ENCODE measurements around the gene MRPL57. TPM values are rescaled to one million over a fixed set of nuclear protein-coding genes. Genes with fewer than 3 reads are reported as not detected.

Gene MRPL57
- total and polyA plus RNA-seq, 2 of the 8 experiments (the other 6 are each of a cell fraction or from before 2014, with no cell fraction given) = 29.9 to 34.1 TPM

DNA sequence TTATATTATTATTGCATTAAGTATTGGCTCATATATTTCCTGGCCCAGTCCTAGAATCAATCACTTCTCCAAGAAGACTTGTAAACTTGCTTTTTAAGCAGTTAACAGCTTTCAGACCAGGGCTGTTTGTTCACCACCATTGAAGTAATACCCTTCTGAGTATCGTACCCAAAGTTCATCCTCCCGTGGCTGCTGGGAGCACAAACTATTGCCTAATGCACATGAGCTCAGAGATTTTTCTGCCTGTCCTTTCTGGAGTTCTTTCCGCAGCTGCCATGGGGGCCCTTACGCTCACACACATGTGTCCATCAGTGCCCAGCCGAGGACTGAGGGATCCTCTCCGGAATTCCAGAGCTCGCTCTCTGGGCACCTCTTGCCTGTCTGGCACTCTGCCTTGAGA is 51.5 kb downstream of the MRPL57 start:
- Histone ChIP-seq H3K23me2 (ENCODE audit: low read depth, low read length) (peaks cover 3% of the 10 kb centered on the region; the same call in 1 of the 2 replicates), H3K23ac (ENCODE audit: insufficient read length) (no peak overlapping the region), H3K27me3 (replicated peaks in 1 of 4; ENCODE audit: control insufficient read depth in 3 of 4, extremely low read depth in 1 of 4, insufficient read depth in 3 of 4, low read length in 3 of 4) (no peaks in the 10 kb centered on the region), H3K56ac (replicated peaks; ENCODE audit: insufficient read length, low read depth, low read length) (no peak overlapping the region), H2AK5ac (ENCODE audit: low read depth, low read length) (no peak overlapping the region), H3K36me3 (ENCODE audit: control insufficient read depth in 2 of 4, insufficient read depth in 4 of 4, low read length in 3 of 4) (no peaks in the 10 kb centered on the region), H3K79me1 (ENCODE audit: low read depth, low read length) (no peaks in the 10 kb centered on the region), H3K4me1 (replicated peaks in 1 of 4; ENCODE audit: control insufficient read depth in 3 of 4, insufficient read depth in 4 of 4, low read length in 3 of 4) (no peaks in the 10 kb centered on the region), H3K4me2 (ENCODE audit: insufficient read depth in 1 of 2, low read depth in 2 of 2, low read length in 2 of 2) (no peak overlapping the region), H2BK12ac (ENCODE audit: low read depth, low read length) (no peak overlapping the region), H3K18ac (ENCODE audit: extremely low read depth, low read length) (no peak overlapping the region), H2BK5ac (ENCODE audit: low read depth, low read length) (no peak overlapping the region), H4K20me1 (replicated peaks in 1 of 2; ENCODE audit: control insufficient read depth in 1 of 2, insufficient read depth in 2 of 2, low read length in 2 of 2) (peaks cover 0 to 2% of the 10 kb centered on the region in 2 experiments), H2AFZ (ENCODE audit: low read length) (no peak overlapping the region), H3K4me3 (ENCODE audit: extremely low read depth in 1 of 4, insufficient read depth in 2 of 4, low read depth in 3 of 4, low read length in 4 of 4) (no peak overlapping the region), H3K4ac (replicated peaks; ENCODE audit: insufficient read length, low read depth, low read length) (no peak overlapping the region), H2BK120ac (replicated peaks; ENCODE audit: low read depth, low read length) (no peak overlapping the region), H3K9ac (replicated peaks in 1 of 4; ENCODE audit: extremely low read depth in 1 of 4, low read depth in 3 of 4, low read length in 3 of 4) (no peak overlapping the region), H2BK20ac (ENCODE audit: low read length) (no peak overlapping the region), H4K8ac (ENCODE audit: extremely low read depth, insufficient read depth, low read length) (no peak overlapping the region), H3K9me3 (ENCODE audit: insufficient read depth in 2 of 2, low read depth in 1 of 2, low read length in 1 of 2) (no peaks in the 10 kb centered on the region), H3K27ac (ENCODE audit: low read depth, low read length) (no peak overlapping the region), H3K14ac (ENCODE audit: insufficient read length) (no peak overlapping the region), H2BK15ac (ENCODE audit: low read length) (no peak overlapping the region), H3K79me2 (ENCODE audit: control insufficient read depth in 1 of 2, insufficient read depth in 2 of 2, low read length in 2 of 2) (no peaks in the 10 kb centered on the region), H4K5ac (ENCODE audit: insufficient read length, low read depth, low read length) (no peak overlapping the region), H4K91ac (replicated peaks; ENCODE audit: insufficient read length, low read length) (no peak overlapping the region)
- CTCF ChIA-PET (ENCODE audit: partially characterized antibody) = interaction anchor here (1.3 kb wide), 1 partner anchor 14 kb away, joined by 3 read pairs; no protein-coding TSS in a partner anchor
- FAIRE-seq (no peak), DNase-seq (ENCODE audit: low read depth in 1 of 2, low spot score in 2 of 2) (no peak)
- whole genome bisulfite sequencing, 2 experiments (ENCODE audit: extremely low coverage in 1 of 2, insufficient coverage in 1 of 2, insufficient read length in 1 of 2, insufficient replicate concordance in 2 of 2, low coverage in 1 of 2, low lambda C conversion rate in 2 of 2, missing lambda C conversion rate in 1 of 2) = 87% methylated on average over 7 of the region's 7 CpGs; no CpG with 5 or more reads in 1 of the 2 experiments
- TF ChIP-seq EGR1 (IDR thresholded peaks at IDR 0.05; ENCODE audit: borderline replicate concordance, low read depth, low read length) (no peak), POU5F1 (IDR thresholded peaks at IDR 0.05; ENCODE audit: low read depth, low read length) (no peak)
- POLR2A ChIA-PET (ENCODE audit: partially characterized antibody) = no interaction called here

Small RNA genes lying within 50 kb of the gene (small RNA-seq; reads per million reads assigned to genes)
- gene AL158032.1 (ENCODE audit: insufficient read depth) = not detected
- not detected for gene RF00086 (ENCODE audit: insufficient read depth)

Other genes with a start within 250 kb of the MRPL57 start
- gene LATS2, start 115.1 kb upstream of the MRPL57 start, total RNA-seq (2021; fragmentation: NEBNext Ultra II Directional; extraction: Animal tissue kit (Norgen Biotek cat#: 25700)) = 26.2 and 26.5 TPM in 2 replicates
- gene LATS2, start 115.1 kb upstream of the MRPL57 start, polyA plus RNA-seq (2011; rRNA removed) = 8.3 and 10.8 TPM in 2 replicates
- gene SAP18, start 36.5 kb upstream of the MRPL57 start, total RNA-seq (2021; fragmentation: NEBNext Ultra II Directional; extraction: Animal tissue kit (Norgen Biotek cat#: 25700)) = 364 and 367 TPM in 2 replicates
- 38.0 and 75.3 TPM in 2 replicates for gene SAP18, start 36.5 kb upstream of the MRPL57 start, polyA plus RNA-seq (2011; rRNA removed)
- 60.1 and 63.7 TPM in 2 replicates for gene SKA3, start 106 bp upstream of the MRPL57 start, total RNA-seq (2021; fragmentation: NEBNext Ultra II Directional; extraction: Animal tissue kit (Norgen Biotek cat#: 25700))
- 21.3 and 32.3 TPM in 2 replicates for gene SKA3, start 106 bp upstream of the MRPL57 start, polyA plus RNA-seq (2011; rRNA removed)

Data from H1 (cell line).